AG04450 (cell line): Measurements from ENCODE around the gene GDF10. TPM values are rescaled to one million over a fixed set of nuclear protein-coding genes. Genes with fewer than 3 reads are reported as not detected.

ENCODE experiments used
- CTCF ChIA-PET: fragments of 300-600, 350-600 bp; formaldehyde crosslinking; extraction: SDS; loops from one replicate; lab custom pipeline; 2022; ENCODE audit warnings: antibody characterized with exemption, inconsistent platforms; lab: Charles Lee
- POLR2A ChIA-PET: fragments of 350-600 bp; formaldehyde crosslinking; extraction: SDS; loops from one replicate; lab custom pipeline; 2021; ENCODE audit warnings: antibody characterized with exemption, inconsistent platforms; lab: Yijun Ruan, JAX
- DNase-seq: peaks from one replicate; pipeline ENCODE4 v3.0.0-alpha.2; 2011; ENCODE audit warnings: low read depth, low spot score
- H3K27ac ChIP-seq: one replicate; pipeline ENCODE4 v1.5.1; 2012; ENCODE audit warnings: low read depth, low read length, control low read depth
- H3K27me3 ChIP-seq: one replicate; pipeline ENCODE4 v1.6.0; 2012; ENCODE audit warnings: low read length; ENCODE audit not compliant: control insufficient read depth, insufficient read depth
- H3K4me3 ChIP-seq: 2 replicates; pipeline ENCODE4 v1.5.1; 2011; ENCODE audit warnings: mild to moderate bottlenecking, low read depth, low read length, control low read depth
- H3K9me3 ChIP-seq: 2 replicates; pipeline ENCODE4 v1.5.1; 2012; ENCODE audit warnings: low read length; ENCODE audit not compliant: control insufficient read depth, insufficient read depth
- polyA plus RNA-seq: library from polyadenylated mRNA; depleted of rRNA; stranded (reverse); fragments of >200 nt; gene quantifications from 2 replicates; pipeline ENCODE4 v1.2.3, GENCODE V29; 2011
- TF ChIP-seq, protein P1 (sequence below): IDR thresholded peaks from 2 replicates; pipeline ENCODE4 v1.5.1; 2011; ENCODE audit warnings: low read depth, low read length, control low read depth, inconsistent platforms

GDF10 gene
- polyA plus RNA-seq, 1 experiment = 0.14 TPM

- Histone ChIP-seq H3K27ac (no peak overlapping the region), H3K9me3 (no peaks in the 10 kb centered on the region), H3K4me3 (no peak overlapping the region), H3K27me3 (no peaks in the 10 kb centered on the region)
- TF ChIP-seq, protein P1, sequence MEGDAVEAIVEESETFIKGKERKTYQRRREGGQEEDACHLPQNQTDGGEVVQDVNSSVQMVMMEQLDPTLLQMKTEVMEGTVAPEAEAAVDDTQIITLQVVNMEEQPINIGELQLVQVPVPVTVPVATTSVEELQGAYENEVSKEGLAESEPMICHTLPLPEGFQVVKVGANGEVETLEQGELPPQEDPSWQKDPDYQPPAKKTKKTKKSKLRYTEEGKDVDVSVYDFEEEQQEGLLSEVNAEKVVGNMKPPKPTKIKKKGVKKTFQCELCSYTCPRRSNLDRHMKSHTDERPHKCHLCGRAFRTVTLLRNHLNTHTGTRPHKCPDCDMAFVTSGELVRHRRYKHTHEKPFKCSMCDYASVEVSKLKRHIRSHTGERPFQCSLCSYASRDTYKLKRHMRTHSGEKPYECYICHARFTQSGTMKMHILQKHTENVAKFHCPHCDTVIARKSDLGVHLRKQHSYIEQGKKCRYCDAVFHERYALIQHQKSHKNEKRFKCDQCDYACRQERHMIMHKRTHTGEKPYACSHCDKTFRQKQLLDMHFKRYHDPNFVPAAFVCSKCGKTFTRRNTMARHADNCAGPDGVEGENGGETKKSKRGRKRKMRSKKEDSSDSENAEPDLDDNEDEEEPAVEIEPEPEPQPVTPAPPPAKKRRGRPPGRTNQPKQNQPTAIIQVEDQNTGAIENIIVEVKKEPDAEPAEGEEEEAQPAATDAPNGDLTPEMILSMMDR = no peak
- CTCF ChIA-PET = no interaction called here
- DNase-seq = no peak
- POLR2A ChIA-PET = no interaction called here
Observed at GRCh38 chr10:47331491-47331890, 31.5 kb downstream of the GDF10 start.

DNA sequence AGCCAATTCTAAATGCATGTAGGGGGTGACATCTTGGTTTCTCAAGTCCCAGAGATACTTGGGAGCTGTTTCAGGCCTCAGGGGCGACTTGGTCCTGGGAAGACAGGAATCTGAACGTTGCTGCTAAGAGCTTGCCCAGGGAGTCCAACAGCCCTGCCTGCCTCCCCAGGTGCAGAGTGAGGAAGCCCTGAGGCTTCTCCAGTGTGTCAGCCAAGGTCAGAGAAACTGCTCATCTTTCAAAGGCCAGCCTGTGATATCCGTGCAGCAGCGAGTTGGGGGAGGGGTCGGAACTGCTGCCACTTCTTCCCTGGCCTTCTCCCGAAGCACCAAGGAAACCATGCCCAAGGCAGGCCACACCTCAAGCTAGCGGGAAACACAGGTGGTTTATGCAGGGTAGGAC, 32.0 kb downstream of the GDF10 start:
- ChIA-PET CTCF (no interaction called here), POLR2A (no interaction called here)
- Histone ChIP-seq H3K27me3 (no peaks in the 10 kb centered on the region), H3K27ac (no peak overlapping the region), H3K4me3 (no peak overlapping the region), H3K9me3 (no peaks in the 10 kb centered on the region)
- TF ChIP-seq, protein P1 = no peak
- no peak for DNase-seq

DNA sequence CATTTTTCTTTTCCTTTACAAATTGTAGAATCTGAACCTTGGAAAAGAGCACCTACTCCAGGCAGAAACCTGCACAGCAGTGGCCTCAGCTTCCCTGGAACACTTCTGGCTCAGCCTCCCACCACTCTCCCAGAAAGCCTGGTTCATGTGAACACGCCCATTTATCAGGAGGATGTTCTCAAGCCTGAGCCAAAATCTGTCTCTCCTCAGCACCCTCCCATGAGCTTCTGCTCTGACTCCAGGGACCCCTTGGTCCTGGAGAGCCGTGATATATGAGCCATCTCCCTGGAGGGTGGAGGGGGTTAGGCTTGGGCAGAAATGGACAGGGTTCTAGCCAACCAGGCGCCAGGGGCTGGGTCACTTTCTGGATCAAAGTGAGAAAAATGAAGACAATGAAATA, 32.4 kb downstream of the GDF10 start:
- H3K9me3 ChIP-seq = no peaks in the 10 kb centered on the region
- H3K4me3 ChIP-seq = no peak overlapping the region
- DNase-seq = no peak
- TF ChIP-seq, protein P1 = no peak
- H3K27ac ChIP-seq = no peak overlapping the region
- POLR2A ChIA-PET = no interaction called here
- no peaks in the 10 kb centered on the region for H3K27me3 ChIP-seq
- CTCF ChIA-PET = interaction anchor here (1.0 kb wide), 1 partner anchor 308 kb away, joined by 5 read pairs; no protein-coding TSS in a partner anchor

DNA sequence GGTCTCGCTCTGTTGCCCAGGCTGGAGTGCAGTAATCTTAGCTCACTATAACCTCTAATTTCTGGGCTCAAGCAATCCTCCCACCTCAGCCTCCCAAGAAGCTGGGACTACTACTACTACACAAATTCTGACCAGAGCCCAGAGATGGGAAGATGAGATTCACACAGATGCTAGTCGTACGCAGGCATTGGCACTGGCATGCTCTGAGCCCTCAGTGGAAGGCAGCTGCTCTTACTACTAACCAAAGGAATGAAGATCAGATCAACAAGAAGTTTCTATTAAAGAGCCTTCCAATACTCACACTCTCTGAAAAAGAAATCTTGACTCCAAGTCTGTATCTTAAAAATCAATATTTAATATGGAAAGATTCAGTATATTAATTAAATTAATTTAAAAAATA, 32.9 kb downstream of the GDF10 start:
- no peak overlapping the region for H3K4me3 ChIP-seq
- H3K27me3 ChIP-seq = no peaks in the 10 kb centered on the region
- TF ChIP-seq, protein P1 = no peak
- no peak for DNase-seq
- H3K27ac ChIP-seq = no peak overlapping the region
- no peaks in the 10 kb centered on the region for H3K9me3 ChIP-seq
- ChIA-PET CTCF (interaction anchor here (0.8 to 1.0 kb wide), 2 partner anchors 42 to 308 kb away, joined by 3 to 5 read pairs; no protein-coding TSS in a partner anchor), POLR2A (no interaction called here)

DNA sequence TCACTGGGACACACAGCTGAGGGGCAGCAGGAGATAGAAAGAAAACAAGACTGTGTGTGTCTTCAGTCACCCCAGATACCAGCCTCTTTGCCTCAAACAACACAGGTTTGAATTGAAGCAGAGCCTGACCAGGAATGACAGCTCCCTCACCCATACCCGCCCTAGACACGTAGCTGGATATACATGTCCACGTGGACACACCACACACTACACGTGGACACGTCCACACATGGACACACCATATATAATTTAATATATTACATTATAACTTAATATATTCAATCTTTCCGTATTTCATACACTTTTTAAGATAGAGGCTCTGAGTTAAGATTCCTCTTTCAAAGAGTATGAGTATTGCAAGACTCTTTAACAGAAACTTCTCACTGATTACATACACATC, 33.5 kb downstream of the GDF10 start:
- H3K9me3 ChIP-seq = no peaks in the 10 kb centered on the region
- no peak for DNase-seq
- H3K27me3 ChIP-seq = no peaks in the 10 kb centered on the region
- H3K4me3 ChIP-seq = no peak overlapping the region
- TF ChIP-seq, protein P1 = no peak
- POLR2A ChIA-PET = no interaction called here
- no peak overlapping the region for H3K27ac ChIP-seq
- CTCF ChIA-PET = interaction anchor here (0.8 to 1.0 kb wide), 2 partner anchors 41 to 309 kb away, joined by 3 to 5 read pairs; no protein-coding TSS in a partner anchor
